ENCODE data around the gene ALPK1. TPM values are rescaled to one million over a fixed set of nuclear protein-coding genes. Genes with fewer than 3 reads are reported as not detected.

The ALPK1 gene
- total RNA-seq, 1 donor from 2014 or later = 4.1 TPM

DNA sequence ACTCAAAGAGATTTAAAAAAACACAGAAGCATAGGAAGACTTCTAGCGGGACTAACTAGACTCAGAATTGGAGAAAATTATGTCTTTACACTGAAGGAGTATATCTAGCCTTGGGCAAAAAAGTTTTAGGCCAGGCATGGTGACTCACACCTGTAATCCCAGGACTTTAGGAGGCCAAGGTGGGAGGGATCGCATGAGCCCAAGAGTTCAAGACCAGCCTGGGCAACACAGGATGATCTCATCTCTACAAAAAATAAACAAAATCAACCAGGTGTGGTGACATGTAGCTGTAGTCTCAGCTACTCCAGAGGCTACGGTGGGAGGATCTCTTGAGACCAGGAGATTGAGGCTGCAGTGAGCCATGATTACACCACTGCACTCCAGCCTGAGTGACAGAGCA lies 119.3 kb downstream of the ALPK1 start:
- Mint-ChIP-seq H3K27me3 (ENCODE audit: unreplicated experiment) (peaks cover 3% of the 10 kb centered on the region), H3K9me3 (ENCODE audit: unreplicated experiment) (no peaks in the 10 kb centered on the region), H3K36me3 (ENCODE audit: low read depth, unreplicated experiment) (no peaks in the 10 kb centered on the region), H3K4me3 (ENCODE audit: unreplicated experiment) (no peak overlapping the region), H3K4me1 (ENCODE audit: unreplicated experiment) (no peaks in the 10 kb centered on the region), H3K27ac (ENCODE audit: unreplicated experiment) (no peak overlapping the region)
- no peak for DNase-seq (ENCODE audit: low spot score)
- no peak for TF ChIP-seq CTCF (IDR thresholded peaks at IDR 0.05; ENCODE audit: unreplicated experiment)

- no peak for TF ChIP-seq CTCF (IDR thresholded peaks at IDR 0.05; ENCODE audit: unreplicated experiment)
- DNase-seq (ENCODE audit: low spot score) = peak; percentile 50
- Mint-ChIP-seq H3K4me1 (ENCODE audit: unreplicated experiment) (no peaks in the 10 kb centered on the region), H3K36me3 (ENCODE audit: low read depth, unreplicated experiment) (no peaks in the 10 kb centered on the region), H3K27ac (ENCODE audit: unreplicated experiment) (no peak overlapping the region), H3K9me3 (ENCODE audit: unreplicated experiment) (no peaks in the 10 kb centered on the region), H3K27me3 (ENCODE audit: unreplicated experiment) (peaks cover 3% of the 10 kb centered on the region), H3K4me3 (ENCODE audit: unreplicated experiment) (no peak overlapping the region)
Measured at GRCh38 chr4:112418092-112418491, 120.9 kb downstream of the ALPK1 start.

- peaks cover 5% of the 10 kb centered on the region for H3K4me1 Mint-ChIP-seq (ENCODE audit: unreplicated experiment)
- H3K36me3 Mint-ChIP-seq (ENCODE audit: low read depth, unreplicated experiment) = no peaks in the 10 kb centered on the region
- no peak overlapping the region for H3K4me3 Mint-ChIP-seq (ENCODE audit: unreplicated experiment)
- DNase-seq (ENCODE audit: low spot score) = no peak
- H3K9me3 Mint-ChIP-seq (ENCODE audit: unreplicated experiment) = no peaks in the 10 kb centered on the region
- TF ChIP-seq CTCF (IDR thresholded peaks at IDR 0.05; ENCODE audit: unreplicated experiment) = no peak
- H3K27ac Mint-ChIP-seq (ENCODE audit: unreplicated experiment) = no peak overlapping the region
- peaks cover 2% of the 10 kb centered on the region for H3K27me3 Mint-ChIP-seq (ENCODE audit: unreplicated experiment)
Measured at GRCh38 chr4:112421911-112422310, 124.7 kb downstream of the ALPK1 start.

DNA sequence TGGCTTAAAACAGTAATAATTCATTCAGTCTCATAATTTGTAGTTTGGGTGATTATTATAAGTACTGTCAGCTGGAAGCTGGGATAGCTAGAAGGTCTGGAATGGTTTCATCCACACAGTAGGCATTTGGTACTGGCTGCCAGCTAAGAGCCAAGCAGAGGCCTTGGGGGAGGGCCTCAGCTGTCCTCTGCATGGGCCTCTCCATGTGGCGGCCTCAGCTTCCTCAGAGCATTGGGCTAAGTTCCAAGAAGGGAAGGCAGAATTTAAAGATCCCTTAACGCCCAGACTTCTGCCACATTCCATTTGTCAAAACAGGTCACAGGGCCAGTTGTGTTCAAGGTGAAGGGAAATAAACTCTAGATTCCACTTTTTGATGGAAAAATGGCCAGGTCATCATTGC lies 125.5 kb downstream of the ALPK1 start:
- Mint-ChIP-seq H3K9me3 (ENCODE audit: unreplicated experiment) (no peaks in the 10 kb centered on the region), H3K4me3 (ENCODE audit: unreplicated experiment) (no peak overlapping the region), H3K27me3 (ENCODE audit: unreplicated experiment) (peaks cover 2% of the 10 kb centered on the region), H3K27ac (ENCODE audit: unreplicated experiment) (no peak overlapping the region), H3K4me1 (ENCODE audit: unreplicated experiment) (peaks cover 5% of the 10 kb centered on the region), H3K36me3 (ENCODE audit: low read depth, unreplicated experiment) (no peaks in the 10 kb centered on the region)
- DNase-seq (ENCODE audit: low spot score) = no peak
- TF ChIP-seq CTCF (IDR thresholded peaks at IDR 0.05; ENCODE audit: unreplicated experiment) = no peak

DNA sequence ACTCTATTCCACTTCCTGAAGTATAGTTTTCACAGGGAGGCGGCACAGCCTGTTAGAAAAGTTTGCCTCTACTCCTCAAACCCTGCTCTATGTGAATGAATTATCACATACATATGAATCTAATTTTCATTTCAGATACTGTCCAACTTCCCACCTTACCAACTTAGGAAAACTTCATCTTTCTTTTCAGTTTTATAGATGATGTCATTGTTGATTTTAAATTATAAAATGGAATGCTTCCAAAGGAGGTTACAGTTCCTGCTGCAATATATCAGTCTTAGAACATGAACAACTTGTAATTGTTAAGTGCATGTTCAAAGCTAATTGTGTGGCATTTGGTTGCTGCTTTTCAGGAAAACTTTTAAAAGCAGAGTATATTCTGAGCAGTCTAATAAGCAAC lies 126.4 kb downstream of the ALPK1 start:
- H3K4me3 Mint-ChIP-seq (ENCODE audit: unreplicated experiment) = no peak overlapping the region
- no peak for TF ChIP-seq CTCF (IDR thresholded peaks at IDR 0.05; ENCODE audit: unreplicated experiment)
- H3K27ac Mint-ChIP-seq (ENCODE audit: unreplicated experiment) = no peak overlapping the region
- peaks cover 5% of the 10 kb centered on the region for H3K4me1 Mint-ChIP-seq (ENCODE audit: unreplicated experiment)
- H3K9me3 Mint-ChIP-seq (ENCODE audit: unreplicated experiment) = no peaks in the 10 kb centered on the region
- no peaks in the 10 kb centered on the region for H3K27me3 Mint-ChIP-seq (ENCODE audit: unreplicated experiment)
- DNase-seq (ENCODE audit: low spot score) = no peak
- no peaks in the 10 kb centered on the region for H3K36me3 Mint-ChIP-seq (ENCODE audit: low read depth, unreplicated experiment)
